ENCODE results near the gene GNB4.

The GNB4 gene

DNA sequence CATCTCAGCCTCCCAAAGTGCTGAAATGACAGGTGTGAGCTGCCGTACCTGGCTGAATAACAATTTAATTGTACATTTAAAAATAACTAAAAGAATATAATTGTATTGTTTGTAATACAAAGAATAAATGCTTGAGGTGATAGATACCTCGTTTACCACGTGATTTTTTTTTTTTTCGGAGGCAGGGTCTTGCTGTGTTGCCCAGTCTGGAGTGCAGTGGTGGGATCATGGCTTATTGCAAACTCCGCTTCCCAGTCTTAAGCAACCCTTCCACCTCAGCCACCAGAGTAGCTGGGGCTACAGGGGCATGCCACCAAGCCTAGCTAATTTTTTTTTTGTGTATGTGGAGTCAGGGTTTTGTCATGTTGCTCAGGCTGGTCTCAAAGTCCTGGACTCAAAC, 87.9 kb downstream of the GNB4 start:
- in situ Hi-C loops (cut with HindIII; ENCODE audit: low sequenced_read_pairs): no loop called here
- TF ChIP-seq, protein P1, sequence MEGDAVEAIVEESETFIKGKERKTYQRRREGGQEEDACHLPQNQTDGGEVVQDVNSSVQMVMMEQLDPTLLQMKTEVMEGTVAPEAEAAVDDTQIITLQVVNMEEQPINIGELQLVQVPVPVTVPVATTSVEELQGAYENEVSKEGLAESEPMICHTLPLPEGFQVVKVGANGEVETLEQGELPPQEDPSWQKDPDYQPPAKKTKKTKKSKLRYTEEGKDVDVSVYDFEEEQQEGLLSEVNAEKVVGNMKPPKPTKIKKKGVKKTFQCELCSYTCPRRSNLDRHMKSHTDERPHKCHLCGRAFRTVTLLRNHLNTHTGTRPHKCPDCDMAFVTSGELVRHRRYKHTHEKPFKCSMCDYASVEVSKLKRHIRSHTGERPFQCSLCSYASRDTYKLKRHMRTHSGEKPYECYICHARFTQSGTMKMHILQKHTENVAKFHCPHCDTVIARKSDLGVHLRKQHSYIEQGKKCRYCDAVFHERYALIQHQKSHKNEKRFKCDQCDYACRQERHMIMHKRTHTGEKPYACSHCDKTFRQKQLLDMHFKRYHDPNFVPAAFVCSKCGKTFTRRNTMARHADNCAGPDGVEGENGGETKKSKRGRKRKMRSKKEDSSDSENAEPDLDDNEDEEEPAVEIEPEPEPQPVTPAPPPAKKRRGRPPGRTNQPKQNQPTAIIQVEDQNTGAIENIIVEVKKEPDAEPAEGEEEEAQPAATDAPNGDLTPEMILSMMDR (IDR thresholded peaks at IDR 0.05; ENCODE audit: low read depth, low read length, missing control alignments): no peak
- no peak for DNase-seq (ENCODE audit: low read depth)
- H3K4me3 ChIP-seq (ENCODE audit: low read depth, low read length): no peak overlapping the region

DNA sequence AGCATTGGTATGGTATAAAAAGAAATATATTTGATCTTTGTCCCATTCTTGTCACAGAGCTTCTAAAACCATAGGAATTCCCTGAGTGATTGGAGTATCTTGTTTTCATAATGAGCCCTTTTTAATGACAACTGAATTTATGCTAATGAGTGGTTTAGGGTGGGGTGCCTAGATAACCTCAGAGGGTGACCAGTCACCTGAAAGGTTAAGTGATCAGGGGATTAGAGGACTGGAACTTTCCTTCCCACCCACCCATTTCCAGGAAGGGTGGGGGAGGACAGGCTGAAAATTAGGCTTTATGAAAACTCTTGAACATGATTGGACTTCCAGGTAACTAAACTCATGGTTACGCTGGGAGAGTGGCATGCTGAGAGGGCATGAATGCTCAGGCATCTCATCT, 95.3 kb downstream of the GNB4 start:
- in situ Hi-C loops (cut with HindIII; ENCODE audit: low sequenced_read_pairs): no loop called here
- TF ChIP-seq, protein P1 (IDR thresholded peaks at IDR 0.05; ENCODE audit: low read depth, low read length, missing control alignments): no peak
- no peak for DNase-seq (ENCODE audit: low read depth)

DNA sequence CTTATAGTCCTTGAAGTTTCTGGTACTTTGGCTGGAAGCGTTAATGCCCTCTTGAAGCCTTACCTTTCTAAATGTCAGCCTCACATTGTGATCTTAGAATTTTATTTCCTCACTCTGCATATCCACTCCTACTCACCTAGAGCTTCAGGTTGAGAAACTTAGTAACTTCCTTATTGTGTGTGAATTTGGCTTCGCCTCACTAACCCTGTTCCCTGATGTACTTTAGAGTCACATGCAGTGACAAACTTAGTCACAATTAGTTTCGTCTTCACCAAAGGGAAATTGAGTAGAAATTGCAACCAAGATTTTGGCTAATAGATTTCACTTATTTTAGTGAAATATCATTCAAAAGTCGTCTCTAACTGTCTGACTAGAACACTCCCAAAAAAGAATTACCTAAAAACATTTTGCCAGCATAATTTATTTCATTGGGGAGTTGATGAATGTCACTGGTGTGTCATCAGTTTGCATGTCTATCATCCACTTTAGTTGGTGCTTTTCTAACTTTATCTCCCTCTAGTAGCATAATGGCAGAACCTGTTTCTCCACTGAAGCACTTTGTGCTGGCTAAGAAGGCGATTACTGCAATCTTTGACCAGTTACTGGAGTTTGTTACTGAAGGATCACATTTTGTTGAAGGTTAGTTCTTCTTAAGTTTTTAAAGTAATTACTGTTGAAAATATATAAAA, 102.8 kb downstream of the GNB4 start:
- H3K4me3 ChIP-seq (ENCODE audit: low read depth, low read length): peak overlapping the region; percentile 88
- DNase-seq (ENCODE audit: low read depth): no peak
- TF ChIP-seq, protein P1 (IDR thresholded peaks at IDR 0.05; ENCODE audit: low read depth, low read length, missing control alignments): no peak
- in situ Hi-C loops (cut with HindIII; ENCODE audit: low sequenced_read_pairs): no loop called here

More for the DNA sequence above, 95.3 kb downstream of the GNB4 start:
- no peak overlapping the region for H3K4me3 ChIP-seq (ENCODE audit: low read depth, low read length)

DNA sequence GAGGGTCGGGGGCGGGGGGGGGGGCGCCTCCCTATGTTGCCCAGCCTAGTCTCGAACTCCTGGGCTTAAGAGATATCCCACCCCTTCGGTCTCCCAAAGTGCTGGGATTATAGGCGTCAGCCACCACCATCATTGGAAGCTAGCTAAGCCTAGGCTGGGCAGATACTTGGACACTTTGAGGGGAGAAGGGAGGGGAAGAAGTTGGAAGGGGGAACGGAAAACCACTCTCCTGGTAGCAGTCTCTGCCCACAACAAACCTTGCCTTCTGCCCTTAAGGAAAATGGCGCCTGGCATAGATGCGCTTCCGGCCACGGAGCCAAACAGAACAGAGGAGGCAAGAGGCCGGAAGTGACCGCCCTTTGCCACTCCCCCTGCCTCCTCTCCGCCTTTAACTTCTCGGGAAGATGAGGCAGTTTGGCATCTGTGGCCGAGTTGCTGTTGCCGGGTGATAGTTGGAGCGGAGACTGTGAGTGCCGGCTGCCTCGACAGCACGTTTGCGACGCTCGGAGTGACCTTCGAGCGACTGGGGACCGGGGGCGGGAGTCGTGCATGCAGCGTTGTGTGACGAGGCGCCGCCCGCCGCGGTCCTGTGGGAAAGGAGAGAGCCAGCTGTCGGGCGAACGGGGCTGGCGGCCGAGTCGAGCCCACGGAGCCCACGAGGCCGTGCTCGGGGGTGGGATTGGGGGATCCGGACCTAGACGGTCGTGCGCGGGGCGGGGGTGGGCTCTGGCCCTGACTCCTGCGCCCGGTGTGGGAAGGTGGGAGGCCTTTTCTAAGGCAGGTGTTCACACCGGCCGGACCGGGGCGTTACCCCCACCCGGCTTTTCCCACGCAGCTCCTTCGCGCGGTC, 103.7 kb downstream of the GNB4 start, which contains the start of gene MFN1:
MFN1 (plus strand) TSS at position 365 of the 850 bp plus-strand sequence. CDS start 1,143 bp downstream, outside the sequence.
- peak within 1 kb of the TSS; percentile 88 for H3K4me3 ChIP-seq (ENCODE audit: low read depth, low read length)
- in situ Hi-C loops (cut with HindIII; ENCODE audit: low sequenced_read_pairs): no loop called here
- TF ChIP-seq, protein P1 (IDR thresholded peaks at IDR 0.05; ENCODE audit: low read depth, low read length, missing control alignments): no peak
- DNase-seq (ENCODE audit: low read depth): peak; percentile 93

Data from astrocyte of the cerebellum (primary cell).